ENCODE measurements around the gene CNIH3. TPM values are rescaled to one million over a fixed set of nuclear protein-coding genes. Genes with fewer than 3 reads are reported as not detected.

Gene CNIH3
- total RNA-seq, 1 experiment from 2014 or later: 4.2 TPM

- no peaks in the 10 kb centered on the region for H3K79me2 ChIP-seq (ENCODE audit: insufficient read depth, low read length)
- H2AFZ ChIP-seq (ENCODE audit: low read length): no peak overlapping the region
- Mint-ChIP-seq H3K4me3 (no peak overlapping the region), H3K27me3 (ENCODE audit: low read depth) (no peaks in the 10 kb centered on the region), H3K27ac (no peak overlapping the region), H3K4me1 (peaks cover 0 to 3% of the 10 kb centered on the region in 2 experiments; a peak in 2 of 4 replicates), H3K36me3 (ENCODE audit: insufficient read depth in 1 of 3, low read depth in 3 of 3) (no peaks in the 10 kb centered on the region), H3K9me3 (no peaks in the 10 kb centered on the region)
- H4K91ac ChIP-seq (ENCODE audit: insufficient read length, low read depth, low read length): no peak overlapping the region
- no peak overlapping the region for H2BK120ac ChIP-seq (ENCODE audit: low read depth, low read length, poor library complexity, severe bottlenecking)
- no peak overlapping the region for H2BK5ac ChIP-seq (ENCODE audit: insufficient read length, low read length)
- H3K14ac ChIP-seq (ENCODE audit: insufficient read depth, low read length): no peak overlapping the region
- no peak overlapping the region for H3K4ac ChIP-seq (ENCODE audit: low read depth, low read length)
- TF ChIP-seq CTCF (conservative IDR thresholded peaks at IDR 0.05): no peak
- no peak overlapping the region for H3K27ac ChIP-seq (ENCODE audit: insufficient read length, low read depth, low read length)
- H2AK5ac ChIP-seq (ENCODE audit: insufficient read length, low read length): no peak overlapping the region
- no peak overlapping the region for H2BK12ac ChIP-seq (ENCODE audit: insufficient read length, low read depth, low read length)
- WGBS (ENCODE audit: extremely low coverage, insufficient read length, low lambda C conversion rate): no CpG with 5 or more reads among the region's 4 CpGs
- peaks cover 2% of the 10 kb centered on the region; the same call in 1 of the 2 replicates for H3K4me1 ChIP-seq (ENCODE audit: insufficient read depth, low read length)
- H3K4me2 ChIP-seq (ENCODE audit: insufficient read depth, insufficient read length, low read length): no peak overlapping the region
- H3K9ac ChIP-seq (ENCODE audit: extremely low read depth, insufficient read length, low read length): no peak overlapping the region
- H2BK20ac ChIP-seq (ENCODE audit: low read depth, low read length, poor library complexity, severe bottlenecking): no peak overlapping the region
- H4K5ac ChIP-seq (ENCODE audit: insufficient read length, low read depth, low read length): no peak overlapping the region
- H3K23ac ChIP-seq (ENCODE audit: insufficient read length, low read depth, low read length): no peak overlapping the region
- no peaks in the 10 kb centered on the region for H3K23me2 ChIP-seq (ENCODE audit: insufficient read length, low read depth, low read length, poor library complexity, severe bottlenecking)
- H3K9me3 ChIP-seq (ENCODE audit: control insufficient read depth, low read depth, low read length): no peaks in the 10 kb centered on the region
- H3K79me1 ChIP-seq (ENCODE audit: insufficient read depth, low read depth, low read length, poor library complexity, severe bottlenecking): no peaks in the 10 kb centered on the region
- no peak overlapping the region for H3K56ac ChIP-seq (ENCODE audit: insufficient read length, low read depth, low read length)
- no peaks in the 10 kb centered on the region for H3K27me3 ChIP-seq (ENCODE audit: insufficient read depth, low read length)
- no peak for DNase-seq
- H3T11ph ChIP-seq (ENCODE audit: low read length): no peak overlapping the region
- H3K18ac ChIP-seq (ENCODE audit: insufficient read length, low read depth, low read length): no peak overlapping the region
- H2BK15ac ChIP-seq (ENCODE audit: low read depth, low read length): no peak overlapping the region
- H4K20me1 ChIP-seq (ENCODE audit: control insufficient read depth, insufficient read depth, insufficient read length): no peaks in the 10 kb centered on the region
- H4K8ac ChIP-seq (replicated peaks; ENCODE audit: insufficient read length, low read depth, low read length): no peak overlapping the region
Observed at GRCh38 chr1:224678168-224678567, 62.1 kb downstream of the CNIH3 start.
